GM12875 (cell line): ENCODE data around the gene ROMO1.
"Not testable (repeated sequence)": the region's sequence is repeated elsewhere in the genome, so short reads cannot be mapped to it uniquely, and the experiment has no call there.

Source experiments
- H3K4me3 ChIP-seq: one replicate; pipeline ENCODE4 v1.5.1; 2011; ENCODE audit warnings: low read depth, low read length, control low read depth
- TF ChIP-seq, protein P1 (sequence below): IDR thresholded peaks from 2 replicates; pipeline ENCODE4 v1.5.1; 2011; ENCODE audit warnings: low read depth, mild to moderate bottlenecking, control low read depth, inconsistent platforms, low read length, moderate library complexity, borderline replicate concordance; ENCODE audit not compliant: insufficient read depth

The ROMO1 gene

GRCh38 chr20:35711588-35712209, 12.5 kb downstream of the ROMO1 start:
- H3K4me3 ChIP-seq = no peak overlapping the region
- TF ChIP-seq, protein P1, sequence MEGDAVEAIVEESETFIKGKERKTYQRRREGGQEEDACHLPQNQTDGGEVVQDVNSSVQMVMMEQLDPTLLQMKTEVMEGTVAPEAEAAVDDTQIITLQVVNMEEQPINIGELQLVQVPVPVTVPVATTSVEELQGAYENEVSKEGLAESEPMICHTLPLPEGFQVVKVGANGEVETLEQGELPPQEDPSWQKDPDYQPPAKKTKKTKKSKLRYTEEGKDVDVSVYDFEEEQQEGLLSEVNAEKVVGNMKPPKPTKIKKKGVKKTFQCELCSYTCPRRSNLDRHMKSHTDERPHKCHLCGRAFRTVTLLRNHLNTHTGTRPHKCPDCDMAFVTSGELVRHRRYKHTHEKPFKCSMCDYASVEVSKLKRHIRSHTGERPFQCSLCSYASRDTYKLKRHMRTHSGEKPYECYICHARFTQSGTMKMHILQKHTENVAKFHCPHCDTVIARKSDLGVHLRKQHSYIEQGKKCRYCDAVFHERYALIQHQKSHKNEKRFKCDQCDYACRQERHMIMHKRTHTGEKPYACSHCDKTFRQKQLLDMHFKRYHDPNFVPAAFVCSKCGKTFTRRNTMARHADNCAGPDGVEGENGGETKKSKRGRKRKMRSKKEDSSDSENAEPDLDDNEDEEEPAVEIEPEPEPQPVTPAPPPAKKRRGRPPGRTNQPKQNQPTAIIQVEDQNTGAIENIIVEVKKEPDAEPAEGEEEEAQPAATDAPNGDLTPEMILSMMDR = no peak

DNA sequence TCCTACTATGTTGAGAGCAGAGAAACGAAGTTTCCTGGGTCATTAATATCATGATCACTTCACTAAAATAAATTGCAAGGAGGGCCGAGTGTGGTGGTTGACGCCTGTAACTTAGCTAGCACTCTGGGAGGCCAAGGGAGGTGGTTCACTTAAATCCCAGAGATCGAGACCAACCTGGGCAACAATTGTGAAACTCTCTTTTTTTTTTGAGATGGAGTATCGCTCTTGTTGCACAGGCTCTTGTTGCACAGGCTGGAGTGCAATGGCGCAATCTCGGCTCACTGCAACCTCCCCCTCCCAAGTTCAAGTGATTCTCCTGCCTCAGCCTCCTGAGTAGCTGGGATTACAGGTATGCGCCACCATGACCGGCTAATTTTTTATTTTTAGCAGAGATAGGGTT, 13.9 kb downstream of the ROMO1 start:
- H3K4me3 ChIP-seq = not testable (repeated sequence)

GRCh38 chr20:35714127-35714526, 14.9 kb downstream of the ROMO1 start:
- TF ChIP-seq, protein P1 = no peak
- no peak overlapping the region for H3K4me3 ChIP-seq

GRCh38 chr20:35715652-35716051, 16.4 kb downstream of the ROMO1 start:
- TF ChIP-seq, protein P1 = no peak
- no peak overlapping the region for H3K4me3 ChIP-seq

DNA sequence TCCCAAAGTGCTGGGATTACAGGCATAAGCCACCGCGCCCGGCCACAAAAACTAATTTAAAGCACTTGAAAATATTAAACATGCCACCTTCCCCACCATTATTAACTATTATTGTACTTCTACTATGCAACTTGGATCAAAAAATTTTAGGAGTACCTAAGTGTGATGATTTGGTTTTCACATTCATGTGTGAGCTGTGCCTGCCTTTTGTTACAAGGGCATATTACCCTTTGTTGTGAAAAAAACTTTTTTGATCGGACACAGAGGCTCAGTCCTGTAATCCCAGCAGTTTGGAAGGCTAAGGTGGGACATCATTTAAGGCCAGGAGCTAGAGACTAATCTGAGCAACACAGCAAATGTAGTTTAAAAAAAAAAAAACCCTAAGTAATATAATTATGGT, 17.1 kb downstream of the ROMO1 start:
- H3K4me3 ChIP-seq = no peak overlapping the region
- TF ChIP-seq, protein P1 = no peak

DNA sequence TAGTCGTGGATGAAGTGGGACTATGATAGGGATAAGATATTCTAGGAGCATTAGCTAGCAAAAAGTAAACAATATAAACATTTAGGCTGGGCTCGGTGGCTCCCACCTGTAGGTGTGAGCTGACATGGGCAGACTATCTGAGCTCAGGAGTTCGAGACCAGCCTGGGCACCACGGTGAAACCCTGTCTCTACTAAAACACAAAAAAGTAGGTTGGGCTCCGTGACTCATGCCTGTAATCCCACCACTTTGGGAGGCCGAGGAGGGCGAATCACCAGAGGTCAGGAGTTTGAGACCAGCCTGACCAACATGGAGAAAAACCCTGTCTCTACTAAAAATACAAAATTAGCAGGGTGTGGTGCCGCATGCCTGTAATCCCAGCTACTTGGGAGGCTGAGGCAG, 19.1 kb downstream of the ROMO1 start:
- not testable (repeated sequence) for H3K4me3 ChIP-seq

- H3K4me3 ChIP-seq = no peak overlapping the region
- TF ChIP-seq, protein P1 = no peak
Observed at GRCh38 chr20:35718972-35719635, 19.9 kb downstream of the ROMO1 start.

DNA sequence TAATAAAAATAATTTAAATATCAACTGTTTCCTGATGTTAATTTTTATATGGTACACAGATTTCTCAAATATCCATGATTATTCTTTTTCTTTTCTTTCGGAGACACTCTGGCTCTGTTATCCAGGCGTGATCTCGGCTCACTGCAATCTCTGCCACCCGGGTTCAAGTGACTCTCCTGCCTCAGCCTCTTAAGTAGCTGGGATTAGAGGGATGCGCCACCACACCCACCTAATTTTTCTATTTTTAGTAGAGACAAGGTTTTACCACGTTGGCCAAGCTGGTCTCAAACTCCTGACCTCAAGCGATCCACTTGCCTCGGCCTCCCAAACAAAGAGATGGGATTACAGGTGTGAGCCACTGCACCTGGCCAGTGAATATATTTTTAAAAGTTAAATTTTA, 20.5 kb downstream of the ROMO1 start:
- TF ChIP-seq, protein P1 = no peak
- H3K4me3 ChIP-seq = no peak overlapping the region
